ENCODE data around the gene SLC30A2.
A peak's percentile ranks its signal among the peaks of the same experiment; 100 is the strongest.

Gene SLC30A2

DNA sequence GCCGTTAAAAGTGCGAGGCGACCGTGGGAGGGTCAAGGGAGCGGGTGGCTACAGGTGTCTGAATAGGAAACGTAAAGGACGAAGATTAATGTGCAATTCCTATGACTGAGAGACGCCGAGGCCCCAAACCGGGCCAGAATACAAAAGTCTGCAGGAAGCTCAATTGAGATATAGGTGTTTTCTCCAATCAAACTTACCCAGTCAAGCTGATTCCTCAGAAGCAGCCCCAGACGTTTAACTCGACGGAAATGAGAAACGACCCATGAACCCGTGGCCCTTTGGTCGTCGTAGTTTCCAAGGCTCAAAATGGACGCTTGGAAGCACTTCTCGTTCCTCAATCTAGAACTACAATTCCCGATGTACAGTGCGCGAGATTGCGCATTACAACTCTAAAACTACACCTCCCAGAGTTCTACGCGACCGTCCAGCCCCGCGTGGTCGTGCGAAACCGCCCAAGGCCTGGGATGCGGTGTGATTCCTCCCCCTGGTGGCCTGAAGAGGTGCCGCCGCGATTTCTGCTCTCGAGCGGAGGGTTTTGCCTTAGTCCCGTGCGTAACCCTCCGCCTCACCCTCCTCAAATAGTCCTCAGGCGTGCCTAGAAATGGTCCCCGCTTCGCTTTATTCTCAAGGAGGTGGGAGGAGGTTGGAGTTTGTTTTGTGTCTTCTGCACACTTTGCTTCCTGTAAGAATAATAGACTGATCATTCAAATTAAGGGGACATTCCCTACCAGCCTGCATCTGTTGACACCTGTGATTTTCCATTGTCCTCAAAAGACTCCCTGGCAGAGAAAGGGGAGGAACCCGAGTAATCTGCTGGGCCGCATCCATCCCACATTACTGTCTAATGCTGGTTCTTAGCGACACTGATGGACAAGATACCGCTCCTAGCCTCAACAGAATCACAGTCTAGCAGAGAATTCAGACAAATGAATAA, 47.8 kb downstream of the SLC30A2 start, which contains the start of gene PAFAH2:
Gene PAFAH2 (minus strand): TSS at position 236 of the 934 bp plus-strand sequence. CDS start 7,247 bp downstream, outside the sequence.
- peak; percentile 93 to 94 for DNase-seq (ENCODE audit: low read depth in 2 of 2)

DNA sequence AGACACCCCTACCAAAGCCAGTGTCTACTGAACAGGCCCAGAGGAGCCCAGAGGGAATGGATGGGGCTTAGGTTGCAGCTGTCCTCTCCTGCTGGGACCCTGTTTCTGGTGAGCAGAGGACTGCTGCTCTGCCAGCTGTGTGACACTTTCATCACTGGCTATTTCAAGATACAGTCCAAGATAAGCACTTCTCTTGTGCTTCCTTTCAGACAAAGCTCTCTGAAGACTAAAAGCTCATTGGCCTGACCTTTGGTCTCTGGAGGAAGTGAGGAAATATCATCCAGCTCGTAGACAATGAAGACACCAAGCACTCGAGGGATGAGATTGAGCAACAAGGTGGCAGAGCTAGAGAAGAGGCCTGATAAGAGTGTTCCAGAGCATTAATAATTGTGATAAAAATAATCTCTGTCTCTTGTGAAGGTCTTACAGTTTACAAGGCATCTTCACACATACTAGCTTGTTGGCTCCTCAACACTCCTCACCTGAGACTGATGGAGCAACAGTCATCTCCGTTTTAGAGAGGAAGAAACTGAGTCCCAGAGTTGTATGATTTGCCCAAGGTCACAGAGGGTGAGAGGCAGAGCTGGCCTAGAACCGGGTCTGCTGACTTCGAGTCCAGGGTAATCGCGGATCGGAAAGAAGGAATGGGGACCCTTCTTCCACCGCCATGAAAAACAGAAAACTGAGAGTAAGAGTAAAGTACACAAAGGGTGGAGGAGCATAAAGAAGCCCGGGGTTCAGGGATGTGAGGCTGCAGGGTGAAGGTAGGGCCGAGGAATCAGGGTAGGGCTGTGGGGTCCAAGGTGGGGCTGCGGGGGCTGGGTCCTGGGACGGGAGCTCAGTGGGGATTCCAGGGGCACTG, 48.7 kb downstream of the SLC30A2 start:
- no peak for DNase-seq (ENCODE audit: low read depth in 2 of 2)

DNA sequence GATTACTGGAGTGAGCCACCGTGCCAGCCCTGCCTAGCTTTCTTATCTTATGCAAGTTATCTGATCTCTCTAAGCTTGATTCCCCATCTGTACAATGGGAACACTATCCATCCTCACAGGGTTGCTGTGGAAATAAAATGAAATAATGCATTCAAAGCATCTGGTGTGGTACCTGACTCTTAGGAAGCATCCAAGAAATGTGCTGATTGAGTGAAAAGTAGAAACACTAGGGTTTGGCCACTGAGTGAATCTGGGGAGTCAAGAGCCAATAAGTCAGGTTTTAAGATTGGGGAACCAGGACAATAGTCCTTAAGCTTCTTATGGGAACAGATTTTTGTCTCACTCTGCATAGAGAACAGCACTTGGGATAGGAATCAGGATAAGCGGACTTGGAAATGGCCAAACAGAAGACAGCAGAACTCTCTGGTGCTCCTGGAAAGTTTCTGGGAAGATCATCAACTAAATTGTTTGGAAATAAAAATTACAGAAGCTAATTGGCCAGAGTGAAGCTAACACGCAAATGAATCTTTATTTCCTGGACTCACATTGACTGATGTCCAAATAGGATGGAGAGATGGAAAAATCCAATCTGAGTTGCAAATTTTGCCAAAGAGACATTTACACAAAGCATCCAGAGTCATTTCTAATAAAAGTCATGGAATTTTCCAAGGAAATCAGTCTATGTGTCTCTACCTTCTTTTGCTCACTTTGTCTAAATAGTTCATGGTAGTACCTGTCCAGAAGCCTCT, 51.3 kb downstream of the SLC30A2 start:
- DNase-seq (ENCODE audit: low read depth in 2 of 2) = no peak

DNA sequence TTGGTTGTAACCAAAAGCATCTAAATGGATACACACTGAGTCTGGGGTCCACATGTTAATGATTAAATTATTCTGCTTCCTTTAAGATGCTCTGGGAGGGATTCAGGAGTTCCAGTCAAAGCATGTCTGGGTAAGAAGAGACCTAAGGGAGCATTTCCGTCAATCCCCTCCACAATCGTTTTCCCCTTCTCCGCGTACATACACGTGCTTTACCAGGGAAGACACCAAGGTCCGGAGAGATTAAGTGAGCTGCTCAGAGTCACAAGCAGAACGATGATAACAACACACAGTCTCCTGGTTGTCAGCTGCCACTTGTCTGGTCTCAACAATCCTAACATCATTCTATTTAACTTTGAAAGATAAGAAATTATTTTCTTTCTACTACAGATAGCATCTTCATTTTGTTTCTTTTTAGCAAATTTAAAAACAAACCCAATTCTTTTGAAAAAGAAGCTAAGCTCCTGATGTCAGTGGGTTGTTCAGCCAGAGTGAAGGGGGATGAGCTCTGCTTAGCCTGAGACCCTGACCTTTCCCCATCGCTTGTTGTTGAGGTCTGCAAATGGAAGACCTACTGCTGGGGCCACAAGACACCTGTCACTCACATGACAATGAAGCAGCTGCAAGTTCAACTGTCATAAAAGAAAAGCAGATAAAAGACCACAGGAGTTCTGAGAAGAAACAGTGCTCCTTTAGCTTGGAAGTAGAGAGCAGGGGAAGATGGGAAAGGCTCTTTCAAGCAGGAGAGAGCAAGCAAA, 52.5 kb downstream of the SLC30A2 start:
- no peak for DNase-seq (ENCODE audit: low read depth in 2 of 2)

DNA sequence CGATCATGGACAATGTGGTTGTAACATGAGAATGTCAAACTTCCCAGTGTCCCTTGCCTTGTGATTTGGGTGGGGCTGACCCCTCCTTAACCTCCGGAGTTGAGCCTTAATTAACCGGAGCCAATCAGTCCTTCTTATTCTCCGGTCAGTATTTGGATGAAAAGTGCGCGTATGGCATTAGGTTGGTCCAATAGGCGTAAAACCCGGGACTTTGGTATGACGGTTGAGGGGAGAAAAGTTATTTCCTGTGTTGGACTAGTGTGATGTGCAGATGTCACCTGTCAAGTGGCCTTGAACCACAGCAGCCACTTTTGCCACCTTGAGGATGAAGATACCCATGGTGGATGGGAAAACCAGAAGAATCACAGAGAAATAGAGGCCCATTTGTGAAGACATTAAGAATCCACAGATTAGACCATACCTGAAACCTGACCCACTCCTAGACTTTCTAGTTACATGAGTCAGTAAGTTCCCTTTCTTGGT, 53.2 kb downstream of the SLC30A2 start:
- DNase-seq (ENCODE audit: low read depth in 2 of 2) = no peak

DNA sequence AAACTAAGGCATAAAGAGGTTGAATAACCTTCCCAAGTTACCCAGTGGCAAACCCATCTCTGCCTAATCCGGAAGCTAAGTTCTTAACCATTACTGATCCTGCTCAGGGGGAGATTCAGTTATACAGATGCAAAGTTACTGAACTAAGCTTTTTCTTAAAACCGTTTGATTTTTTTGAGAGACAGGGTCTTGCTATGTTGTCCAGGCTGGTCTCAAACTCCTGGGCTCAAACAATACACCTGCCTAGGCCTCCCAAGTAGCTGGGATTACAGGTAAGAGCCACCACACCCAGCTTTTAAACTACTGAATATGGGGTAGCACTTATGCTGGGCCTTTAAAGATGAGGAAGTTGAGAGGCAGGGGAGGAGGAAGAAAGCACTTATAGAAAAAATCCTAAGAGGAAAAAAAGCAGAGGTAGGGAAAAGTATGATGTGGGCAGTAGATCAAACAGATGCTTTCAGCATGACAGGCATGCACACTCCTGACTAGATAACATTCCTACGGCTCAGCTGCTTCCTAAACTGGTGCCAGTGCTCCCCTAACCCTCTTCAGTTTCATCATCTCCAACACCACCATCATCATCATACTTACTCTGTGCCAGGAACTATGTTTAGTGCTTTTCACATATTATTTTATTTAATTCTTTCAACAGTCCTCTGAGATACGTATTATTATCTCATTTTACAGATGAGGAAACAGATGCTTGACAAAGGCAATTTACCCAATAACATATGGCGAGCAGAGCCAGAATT, 53.8 kb downstream of the SLC30A2 start:
- no peak for DNase-seq (ENCODE audit: low read depth in 2 of 2)

DNA sequence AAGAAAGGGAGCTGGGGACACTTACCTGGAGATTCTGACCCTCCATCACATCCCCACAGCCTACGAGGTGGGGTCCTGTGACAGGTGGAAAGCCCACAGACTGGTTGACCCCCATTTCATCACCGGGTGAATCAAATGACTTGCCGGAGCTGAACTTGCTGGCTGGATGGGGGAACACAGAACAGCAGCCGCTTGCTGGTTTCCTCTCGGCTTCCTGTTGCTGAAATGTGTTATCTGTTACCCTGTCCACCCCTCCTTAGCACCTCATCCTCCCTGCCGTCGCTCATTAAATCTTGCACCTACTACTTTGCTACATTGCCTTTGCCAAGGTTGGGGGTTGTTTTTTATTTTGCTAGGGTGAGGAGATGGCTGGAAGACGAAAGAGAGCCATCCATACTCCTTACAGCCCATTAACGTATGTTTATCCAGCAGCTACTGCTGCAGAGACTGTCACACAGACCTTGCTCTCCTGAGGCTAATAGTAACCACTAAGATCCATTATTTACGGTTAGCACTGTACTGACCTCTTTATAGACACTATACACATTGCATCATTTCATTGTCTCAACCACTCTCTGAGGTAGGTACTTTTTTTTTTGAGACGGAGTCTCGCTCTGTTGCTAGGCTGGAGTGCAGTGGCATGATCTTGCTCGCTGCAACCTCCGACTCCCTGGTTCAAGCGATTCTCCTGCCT, 55.1 kb downstream of the SLC30A2 start:
- DNase-seq (ENCODE audit: low read depth in 2 of 2) = peak in 1 of 2 donors; percentile 29

DNA sequence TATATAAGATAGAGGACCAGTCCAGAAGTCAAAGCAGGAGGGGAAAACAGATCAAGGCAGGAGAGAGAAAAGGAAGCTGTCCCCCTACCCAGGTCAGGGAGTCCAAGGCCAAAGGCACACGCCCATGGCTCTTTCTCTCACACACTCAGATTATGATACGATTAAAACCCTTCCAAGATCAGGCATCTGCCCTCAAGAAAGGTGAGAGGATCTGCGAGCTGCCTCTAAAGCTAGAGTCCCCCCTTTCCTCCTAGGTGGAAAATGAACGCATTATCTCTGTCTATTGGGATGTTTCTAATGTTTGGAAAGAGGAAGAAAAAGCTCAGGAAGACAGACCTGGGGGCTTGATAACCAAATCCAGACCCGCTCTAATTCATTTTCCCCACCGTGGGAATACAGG, 55.7 kb downstream of the SLC30A2 start:
- DNase-seq (ENCODE audit: low read depth in 2 of 2) = no peak

DNA sequence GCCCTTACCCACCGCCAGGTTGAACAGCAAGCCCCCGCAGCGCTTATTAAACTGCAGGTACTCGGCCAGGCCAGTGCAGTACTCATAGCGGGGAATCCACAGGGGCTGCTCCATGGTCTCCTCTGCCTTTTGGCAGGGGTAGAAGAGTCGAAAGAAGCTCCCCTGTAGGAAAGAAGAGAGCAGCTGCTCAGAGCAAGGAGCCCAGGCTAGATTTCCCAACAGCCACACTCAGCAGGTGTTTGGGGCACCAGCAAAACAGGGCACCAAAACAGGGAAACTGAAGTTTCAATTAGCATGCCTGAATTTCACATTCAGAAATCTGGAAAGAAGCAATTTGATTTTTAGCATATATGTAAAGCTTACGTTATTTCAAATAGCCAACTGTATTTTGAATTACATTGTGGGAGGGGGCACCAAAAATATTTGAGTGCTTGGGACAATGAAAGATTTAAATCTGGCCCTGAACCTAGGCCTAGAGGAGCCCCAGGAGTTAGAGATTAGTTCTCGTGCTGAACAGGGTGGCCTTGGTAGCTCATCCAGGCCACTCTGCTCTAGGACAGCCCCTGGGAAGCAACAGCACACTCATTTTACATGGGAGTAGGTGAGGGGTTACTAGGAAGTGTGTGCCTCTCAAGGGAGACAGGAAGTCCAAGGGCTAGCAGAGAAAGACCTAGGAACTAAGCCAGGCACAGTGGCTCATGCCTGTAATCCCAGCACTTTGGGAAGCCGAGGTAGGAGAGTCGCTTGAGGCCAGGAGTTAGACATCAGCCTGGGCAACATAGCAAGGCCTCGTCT, 56.3 kb downstream of the SLC30A2 start:
- no peak for DNase-seq (ENCODE audit: low read depth in 2 of 2)

DNA sequence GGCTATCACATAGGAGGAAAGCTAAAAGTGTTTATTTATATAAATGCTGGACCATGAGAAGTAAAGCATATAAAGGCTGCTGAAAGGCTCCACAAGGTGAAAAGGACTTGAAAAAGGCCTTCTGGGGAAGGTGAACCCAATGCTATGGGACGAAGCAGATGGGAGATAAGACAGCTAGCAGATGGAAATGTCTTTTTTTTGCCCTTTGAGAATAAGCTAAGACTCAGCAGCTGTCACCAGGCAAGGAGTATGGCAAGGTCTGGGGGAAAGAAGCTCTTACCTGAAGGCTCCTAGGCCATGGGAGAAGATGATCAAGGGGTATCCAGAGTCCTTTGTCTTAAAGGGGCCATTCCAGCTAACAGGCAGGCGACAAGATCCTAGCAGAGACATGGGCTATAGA, 58.0 kb downstream of the SLC30A2 start:
- DNase-seq (ENCODE audit: low read depth in 2 of 2) = no peak

Measured in stimulated activated CD8-positive, alpha-beta memory T cell treated with anti-CD3 and anti-CD28 coated beads, Interleukin-2, amount 100 ng/mL, for 48 hours (primary cell).